ENCODE measurements around the gene ZSWIM6.

DNA sequence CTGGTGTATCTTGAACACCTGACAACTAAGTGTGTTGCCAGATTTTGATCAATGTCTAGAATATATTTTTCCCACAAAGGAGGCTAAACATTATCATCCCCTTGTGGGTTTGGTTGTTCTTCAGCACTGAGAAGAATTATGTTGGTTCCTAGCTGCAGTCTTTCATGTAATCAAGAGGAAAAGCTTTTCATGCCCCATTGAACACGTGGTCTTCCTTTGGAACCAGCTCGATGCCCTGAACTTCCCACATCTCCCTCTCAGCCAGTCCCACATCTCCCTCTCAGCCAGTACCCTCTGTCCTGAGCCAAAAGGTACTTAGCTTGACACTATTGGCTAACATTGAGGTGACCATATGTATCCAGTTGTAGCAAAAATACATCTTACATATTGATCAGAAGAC, 36.7 kb upstream of the ZSWIM6 start:
- TF ChIP-seq, protein P1, sequence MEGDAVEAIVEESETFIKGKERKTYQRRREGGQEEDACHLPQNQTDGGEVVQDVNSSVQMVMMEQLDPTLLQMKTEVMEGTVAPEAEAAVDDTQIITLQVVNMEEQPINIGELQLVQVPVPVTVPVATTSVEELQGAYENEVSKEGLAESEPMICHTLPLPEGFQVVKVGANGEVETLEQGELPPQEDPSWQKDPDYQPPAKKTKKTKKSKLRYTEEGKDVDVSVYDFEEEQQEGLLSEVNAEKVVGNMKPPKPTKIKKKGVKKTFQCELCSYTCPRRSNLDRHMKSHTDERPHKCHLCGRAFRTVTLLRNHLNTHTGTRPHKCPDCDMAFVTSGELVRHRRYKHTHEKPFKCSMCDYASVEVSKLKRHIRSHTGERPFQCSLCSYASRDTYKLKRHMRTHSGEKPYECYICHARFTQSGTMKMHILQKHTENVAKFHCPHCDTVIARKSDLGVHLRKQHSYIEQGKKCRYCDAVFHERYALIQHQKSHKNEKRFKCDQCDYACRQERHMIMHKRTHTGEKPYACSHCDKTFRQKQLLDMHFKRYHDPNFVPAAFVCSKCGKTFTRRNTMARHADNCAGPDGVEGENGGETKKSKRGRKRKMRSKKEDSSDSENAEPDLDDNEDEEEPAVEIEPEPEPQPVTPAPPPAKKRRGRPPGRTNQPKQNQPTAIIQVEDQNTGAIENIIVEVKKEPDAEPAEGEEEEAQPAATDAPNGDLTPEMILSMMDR (conservative IDR thresholded peaks at IDR 0.05; ENCODE audit: low read depth, low read length): no peak
- TF ChIP-seq EZH2phosphoT487 (IDR thresholded peaks at IDR 0.05; ENCODE audit: borderline replicate concordance, low read length) (no peak), EZH2 (IDR thresholded peaks at IDR 0.05; ENCODE audit: low read length, unreplicated experiment) (no peak)

All from PC-3 (cell line).